OCI-M2 (cell line): ENCODE measurements around the gene PGK1.
"Not testable (repeated sequence)": the region's sequence is repeated elsewhere in the genome, so short reads cannot be mapped to it uniquely, and the experiment has no call there.

Source experiments
- DNase-seq: peaks from one replicate; lab custom pipeline; 2025; ENCODE audit not compliant: unreplicated experiment; lab: John Stamatoyannopoulos, UW

Gene PGK1

DNA sequence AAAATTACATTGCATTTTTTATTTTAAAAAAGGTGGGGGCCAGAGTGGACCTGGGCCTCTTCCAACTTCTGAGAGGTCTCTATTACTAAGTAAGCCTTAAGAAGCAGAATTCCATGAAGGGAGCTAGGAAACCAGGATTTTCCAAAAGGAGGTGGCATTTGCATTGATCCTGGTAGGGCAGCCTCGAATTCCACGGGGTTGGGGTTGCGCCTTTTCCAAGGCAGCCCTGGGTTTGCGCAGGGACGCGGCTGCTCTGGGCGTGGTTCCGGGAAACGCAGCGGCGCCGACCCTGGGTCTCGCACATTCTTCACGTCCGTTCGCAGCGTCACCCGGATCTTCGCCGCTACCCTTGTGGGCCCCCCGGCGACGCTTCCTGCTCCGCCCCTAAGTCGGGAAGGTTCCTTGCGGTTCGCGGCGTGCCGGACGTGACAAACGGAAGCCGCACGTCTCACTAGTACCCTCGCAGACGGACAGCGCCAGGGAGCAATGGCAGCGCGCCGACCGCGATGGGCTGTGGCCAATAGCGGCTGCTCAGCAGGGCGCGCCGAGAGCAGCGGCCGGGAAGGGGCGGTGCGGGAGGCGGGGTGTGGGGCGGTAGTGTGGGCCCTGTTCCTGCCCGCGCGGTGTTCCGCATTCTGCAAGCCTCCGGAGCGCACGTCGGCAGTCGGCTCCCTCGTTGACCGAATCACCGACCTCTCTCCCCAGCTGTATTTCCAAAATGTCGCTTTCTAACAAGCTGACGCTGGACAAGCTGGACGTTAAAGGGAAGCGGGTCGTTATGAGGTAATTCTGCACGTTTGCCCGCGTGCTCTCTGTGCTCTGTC, at the start of gene PGK1:
Gene PGK1, plus strand, starts transcription at position 626 of the 824 bp plus-strand sequence. Its CDS starts 93 bp downstream, at position 719.
- DNase-seq = peak; percentile 29

DNA sequence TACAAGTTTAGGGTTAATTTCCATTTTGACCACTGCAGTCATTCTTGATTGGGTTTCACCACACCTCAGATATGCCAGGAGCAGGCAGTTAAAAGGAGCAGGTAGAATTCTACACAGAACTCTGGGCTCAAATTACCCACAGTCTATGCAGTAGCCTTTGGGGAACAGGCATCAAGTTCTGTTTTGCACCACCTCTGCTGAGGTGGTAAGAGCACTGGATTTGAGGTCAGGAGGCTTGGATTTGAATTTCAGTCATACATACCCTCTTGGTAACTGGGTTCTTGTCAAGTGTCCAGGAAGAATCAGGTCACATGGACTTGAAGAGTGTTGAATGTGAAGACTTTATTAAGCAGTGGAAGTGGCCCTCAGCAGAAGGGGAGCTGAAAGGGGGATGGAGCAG, 40.4 kb upstream of the PGK1 start:
- no peak for DNase-seq

DNA sequence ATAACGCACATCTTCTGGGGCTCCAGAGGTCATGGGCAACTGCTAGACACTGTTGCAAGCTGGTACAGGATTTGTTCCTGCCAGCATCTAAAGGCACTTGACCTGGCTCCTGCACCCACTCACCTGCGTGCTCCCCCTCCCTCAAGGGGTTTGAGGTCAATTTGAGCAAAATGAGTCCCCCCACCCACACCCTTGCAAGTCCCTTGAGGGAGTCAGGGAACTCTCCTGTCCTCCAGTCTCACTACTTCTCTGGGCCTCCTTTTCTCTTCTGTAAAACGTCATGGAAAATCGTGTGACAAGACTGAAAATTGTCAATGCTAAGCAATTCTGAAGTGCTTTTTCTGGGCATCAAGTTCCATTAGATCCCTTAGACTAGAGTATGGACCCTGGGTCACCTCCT, 39.9 kb upstream of the PGK1 start:
- no peak for DNase-seq

GRCh38 chrX:78064698-78065601, 39.1 kb upstream of the PGK1 start:
- DNase-seq = not testable (repeated sequence)

DNA sequence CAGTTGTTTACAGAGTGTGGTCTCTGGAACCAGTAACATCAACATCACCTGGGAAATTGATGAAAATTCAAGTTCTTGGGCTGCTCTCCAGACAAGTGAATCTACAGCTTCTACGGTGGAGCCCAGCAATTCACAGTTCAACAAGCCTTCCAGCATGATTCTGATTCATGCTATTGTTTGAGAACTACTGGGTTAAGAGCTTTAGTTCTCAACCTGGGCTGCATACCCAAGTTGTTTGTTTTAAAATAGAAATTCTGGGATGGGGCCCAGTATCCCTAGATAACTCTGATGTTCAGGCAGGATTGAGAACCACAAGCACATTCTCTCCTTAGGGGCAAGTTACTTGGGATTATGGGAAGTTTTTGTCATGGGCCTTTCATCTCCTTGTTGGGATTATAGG, 37.9 kb upstream of the PGK1 start:
- no peak for DNase-seq

DNA sequence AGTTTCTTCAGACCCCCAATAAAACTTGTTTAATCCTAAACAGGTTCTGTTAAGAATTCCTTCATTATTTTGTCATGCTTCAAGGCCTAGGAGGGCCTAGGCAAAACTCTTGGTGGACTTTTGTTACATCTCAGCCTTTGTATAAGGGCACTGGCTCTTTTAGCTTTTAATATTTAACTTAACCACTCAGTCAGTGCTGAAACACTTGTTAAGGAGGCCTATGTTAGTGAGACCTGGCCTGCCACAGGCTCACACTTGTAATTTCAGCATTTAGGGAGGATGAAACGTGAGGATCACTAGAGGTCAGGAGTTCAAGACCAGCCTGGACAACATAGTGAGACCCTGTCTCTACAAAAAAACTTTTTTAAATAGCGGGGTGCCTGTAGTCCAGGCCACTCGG, 32.7 kb upstream of the PGK1 start:
- no peak for DNase-seq

DNA sequence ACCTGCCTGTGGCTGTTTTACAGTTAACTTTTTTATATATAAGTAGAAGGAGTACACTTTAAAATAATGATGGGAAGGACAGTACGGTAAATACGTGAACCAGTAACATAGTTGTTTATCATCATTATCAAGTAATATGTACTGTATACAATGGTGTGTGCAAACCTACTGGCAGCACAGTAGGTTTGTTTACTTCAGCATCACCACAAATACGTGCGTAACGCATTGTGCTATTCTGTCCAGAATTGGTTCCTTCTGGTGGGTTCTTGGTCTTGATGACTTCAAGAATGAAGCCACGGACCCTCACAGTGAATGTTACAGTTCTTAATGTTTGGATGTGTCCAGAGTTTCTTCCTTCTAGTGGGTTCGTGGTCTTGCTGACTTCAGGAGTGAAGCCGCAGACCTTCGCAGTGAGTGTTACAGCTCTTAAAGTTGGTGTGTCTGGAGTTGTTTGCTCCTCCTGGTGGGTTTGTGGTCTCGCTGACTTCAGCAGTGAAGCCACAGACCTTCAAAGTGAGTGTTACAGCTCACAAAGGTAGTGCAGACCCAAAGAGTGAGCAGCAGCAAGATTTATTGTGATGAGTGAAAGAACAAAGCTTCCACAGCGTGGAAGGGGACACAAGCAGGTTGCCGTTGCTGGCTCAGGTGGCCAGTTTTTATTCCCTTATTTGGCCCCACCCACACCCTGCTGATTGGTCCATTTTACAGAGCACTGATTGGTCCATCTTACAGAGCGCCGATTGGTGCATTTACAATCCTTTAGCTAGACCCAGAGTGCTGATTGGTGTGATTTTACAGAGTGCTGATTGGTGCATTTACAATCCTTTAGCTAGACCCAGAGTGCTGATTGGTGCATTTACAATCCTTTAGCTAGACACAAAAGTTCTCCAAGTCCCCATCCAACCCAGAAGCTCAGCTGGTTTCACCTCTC, 30.6 kb upstream of the PGK1 start:
- not testable (repeated sequence) for DNase-seq

DNA sequence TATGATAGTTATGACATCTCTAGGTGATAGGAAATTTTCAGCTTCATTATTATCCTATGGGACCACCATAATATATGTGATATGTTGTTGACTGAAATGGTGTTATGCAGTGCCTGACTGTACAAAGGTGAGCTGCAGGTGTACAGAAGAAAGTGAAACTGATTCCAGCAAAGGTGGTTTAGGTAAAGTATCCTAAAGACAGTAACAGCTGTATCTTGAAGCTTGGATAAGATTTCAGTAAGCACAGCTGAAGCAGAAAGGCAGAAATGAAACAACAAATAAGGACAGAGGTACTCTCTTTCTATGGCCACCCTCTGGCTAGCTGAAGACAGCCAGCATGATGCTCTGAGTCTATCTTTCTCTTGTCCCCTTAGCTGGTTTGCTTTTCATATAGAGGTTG, 30.0 kb upstream of the PGK1 start:
- no peak for DNase-seq

- DNase-seq = no peak
Measured at GRCh38 chrX:78075787-78076389, 28.2 kb upstream of the PGK1 start.

- DNase-seq = not testable (repeated sequence)
Measured at GRCh38 chrX:78081413-78081812, 22.6 kb upstream of the PGK1 start.

- DNase-seq = no peak
Measured at GRCh38 chrX:78092296-78092695, 11.8 kb upstream of the PGK1 start.

DNA sequence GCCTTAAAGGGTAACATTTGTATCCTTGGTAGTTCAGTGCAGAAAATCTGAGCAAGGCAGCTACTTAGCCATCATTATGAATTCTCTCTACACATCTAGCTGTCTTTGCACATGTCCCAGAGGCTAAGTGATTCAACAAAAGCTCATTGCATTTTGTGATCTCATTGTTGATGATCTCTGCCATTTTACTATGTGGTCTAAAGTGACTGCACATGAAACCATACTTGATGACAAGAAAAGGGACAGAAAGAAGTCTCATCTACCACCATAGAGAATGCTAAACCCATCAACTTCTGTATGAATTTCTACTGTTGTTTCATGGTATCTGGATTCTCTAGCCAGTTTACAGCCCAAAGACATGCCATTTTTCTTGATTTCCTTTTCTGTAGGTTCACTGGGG, 5.9 kb upstream of the PGK1 start:
- no peak for DNase-seq

GRCh38 chrX:78102091-78102490, 2.0 kb upstream of the PGK1 start:
- DNase-seq = no peak

DNA sequence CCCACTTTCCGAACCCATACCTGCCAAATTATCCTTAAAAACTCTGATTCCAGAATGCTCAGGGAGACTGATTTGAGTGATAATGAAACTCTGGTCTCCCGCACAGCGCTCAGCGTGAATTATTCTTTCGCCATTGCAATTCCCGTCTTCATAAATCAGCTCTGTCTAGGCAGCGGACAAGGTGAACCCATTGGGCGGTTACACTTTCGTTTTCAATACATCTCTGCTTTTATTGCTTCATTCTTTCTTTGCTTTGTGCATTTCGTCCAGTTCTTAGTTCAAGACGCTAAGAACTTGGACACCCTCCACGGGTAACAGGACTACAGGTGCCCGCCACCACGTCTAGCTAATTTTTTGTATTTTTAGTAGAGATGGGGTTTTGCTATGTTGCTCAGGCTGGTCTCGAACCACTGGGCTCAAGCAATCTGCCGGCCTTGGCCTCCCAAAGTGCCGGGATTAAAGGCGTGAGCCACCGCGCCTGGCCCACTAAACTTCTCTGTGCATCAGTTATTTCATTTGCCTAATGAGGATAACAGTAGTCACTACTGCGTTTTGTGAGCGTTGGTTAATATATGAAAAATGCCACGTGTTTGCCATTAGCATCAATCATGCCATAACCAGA, 936 bp upstream of the PGK1 start:
- no peak for DNase-seq

DNA sequence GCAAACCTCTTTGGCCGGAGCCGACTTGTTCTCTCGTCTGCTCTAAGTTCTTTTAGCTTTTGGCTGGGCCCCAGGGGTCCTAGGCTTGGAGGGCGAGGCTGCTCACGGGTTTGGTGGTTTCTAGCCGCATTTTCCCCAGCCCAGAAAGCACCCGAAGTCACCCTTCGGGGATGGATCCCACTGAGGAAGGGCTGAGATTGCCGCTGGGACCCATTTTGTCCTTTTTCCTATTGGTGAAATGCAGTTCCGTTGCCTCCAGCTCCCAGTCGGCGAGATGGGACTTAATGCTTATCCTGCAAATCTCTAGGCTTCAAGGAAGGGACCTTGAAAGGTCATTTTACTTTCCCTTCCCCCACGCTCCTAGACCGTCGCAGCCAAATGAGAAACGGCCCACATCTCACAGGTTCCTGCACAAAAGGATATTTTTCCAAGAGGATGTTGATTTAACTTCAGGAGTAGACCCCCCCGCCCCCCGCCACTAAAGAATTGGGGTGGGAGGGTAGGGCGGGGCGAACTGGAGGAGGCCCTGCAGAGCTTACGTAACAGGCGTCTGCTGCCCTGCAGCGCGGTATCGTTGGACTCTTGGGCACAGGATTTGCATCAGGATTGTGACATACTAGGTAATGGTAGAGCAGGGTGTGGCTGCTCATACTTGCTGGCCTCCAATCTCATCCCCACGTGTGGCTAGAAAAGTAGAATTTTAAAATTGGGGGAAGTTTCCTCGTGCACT, 564 bp downstream of the PGK1 start:
- no peak for DNase-seq

- DNase-seq = no peak
Measured at GRCh38 chrX:78105944-78106650, 2.0 kb downstream of the PGK1 start.

DNA sequence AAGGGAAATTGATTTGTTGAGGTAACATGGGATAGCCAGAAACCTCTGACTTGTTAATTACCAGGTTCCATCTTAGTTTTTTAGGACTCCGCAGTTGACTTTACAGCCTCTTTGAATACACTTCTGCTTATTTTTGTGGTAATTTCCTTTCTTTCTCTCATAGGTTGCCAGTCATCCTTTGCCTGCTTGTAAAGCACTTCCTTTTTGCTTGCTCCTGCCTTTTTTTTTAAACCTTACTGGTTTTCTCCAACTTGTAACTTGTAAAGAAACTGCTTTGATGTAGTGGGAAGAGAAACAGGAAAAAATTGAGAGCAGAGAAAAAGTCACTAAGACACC, 2.6 kb downstream of the PGK1 start:
- no peak for DNase-seq

- DNase-seq = no peak
Measured at GRCh38 chrX:78109458-78109857, 5.4 kb downstream of the PGK1 start.
